ENCODE data around the gene CNDP1.
"Not testable (repeated sequence)": the region's sequence is repeated elsewhere in the genome, so short reads cannot be mapped to it uniquely, and the experiment has no call there.

CNDP1 gene

DNA sequence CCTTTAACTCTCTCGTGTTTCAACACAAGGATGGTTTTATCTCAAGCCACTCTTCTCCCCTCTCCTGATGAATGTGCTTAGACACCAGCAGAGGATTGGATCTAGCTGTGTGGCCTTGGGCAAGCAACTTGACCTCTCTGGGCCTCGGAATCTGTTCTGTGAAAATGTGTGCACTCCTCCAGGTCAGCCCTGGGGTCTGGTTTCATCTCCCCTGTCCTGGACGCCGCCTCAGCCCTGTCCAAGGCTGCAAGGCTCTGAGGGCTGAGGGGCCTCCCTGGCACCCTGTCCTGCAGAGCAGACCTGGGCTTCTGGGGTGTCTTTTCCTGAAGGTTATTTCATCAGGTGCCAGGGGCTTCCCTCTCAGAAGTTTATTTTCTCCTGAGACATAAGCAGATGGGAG is 28.5 kb downstream of the CNDP1 start:
- no peak overlapping the region for H3K27ac ChIP-seq
- no peak for TF ChIP-seq ZFX (IDR thresholded peaks at IDR 0.05)
- TF ChIP-seq, protein P1, sequence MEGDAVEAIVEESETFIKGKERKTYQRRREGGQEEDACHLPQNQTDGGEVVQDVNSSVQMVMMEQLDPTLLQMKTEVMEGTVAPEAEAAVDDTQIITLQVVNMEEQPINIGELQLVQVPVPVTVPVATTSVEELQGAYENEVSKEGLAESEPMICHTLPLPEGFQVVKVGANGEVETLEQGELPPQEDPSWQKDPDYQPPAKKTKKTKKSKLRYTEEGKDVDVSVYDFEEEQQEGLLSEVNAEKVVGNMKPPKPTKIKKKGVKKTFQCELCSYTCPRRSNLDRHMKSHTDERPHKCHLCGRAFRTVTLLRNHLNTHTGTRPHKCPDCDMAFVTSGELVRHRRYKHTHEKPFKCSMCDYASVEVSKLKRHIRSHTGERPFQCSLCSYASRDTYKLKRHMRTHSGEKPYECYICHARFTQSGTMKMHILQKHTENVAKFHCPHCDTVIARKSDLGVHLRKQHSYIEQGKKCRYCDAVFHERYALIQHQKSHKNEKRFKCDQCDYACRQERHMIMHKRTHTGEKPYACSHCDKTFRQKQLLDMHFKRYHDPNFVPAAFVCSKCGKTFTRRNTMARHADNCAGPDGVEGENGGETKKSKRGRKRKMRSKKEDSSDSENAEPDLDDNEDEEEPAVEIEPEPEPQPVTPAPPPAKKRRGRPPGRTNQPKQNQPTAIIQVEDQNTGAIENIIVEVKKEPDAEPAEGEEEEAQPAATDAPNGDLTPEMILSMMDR (conservative IDR thresholded peaks at IDR 0.05): no peak

DNA sequence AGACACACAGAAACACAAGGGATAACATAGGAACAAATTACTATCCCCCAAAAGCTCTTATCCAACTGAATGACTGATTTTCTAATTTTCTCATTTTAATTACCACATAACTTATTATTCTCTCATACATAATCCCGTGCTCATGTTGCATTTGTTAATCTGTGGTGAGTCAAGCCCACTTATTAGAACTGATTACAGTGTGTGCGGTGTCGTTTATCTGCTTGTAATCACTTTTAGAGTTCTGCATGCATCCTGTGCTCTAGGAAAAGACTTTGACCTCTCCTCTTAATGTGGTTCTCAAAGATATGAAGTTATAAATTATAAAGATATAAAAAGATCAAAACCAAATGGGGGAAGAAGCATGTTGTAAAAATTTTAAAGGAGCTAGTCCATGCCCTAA is 29.7 kb downstream of the CNDP1 start:
- no peak for TF ChIP-seq ZFX (IDR thresholded peaks at IDR 0.05)
- TF ChIP-seq, protein P1 (conservative IDR thresholded peaks at IDR 0.05): no peak

DNA sequence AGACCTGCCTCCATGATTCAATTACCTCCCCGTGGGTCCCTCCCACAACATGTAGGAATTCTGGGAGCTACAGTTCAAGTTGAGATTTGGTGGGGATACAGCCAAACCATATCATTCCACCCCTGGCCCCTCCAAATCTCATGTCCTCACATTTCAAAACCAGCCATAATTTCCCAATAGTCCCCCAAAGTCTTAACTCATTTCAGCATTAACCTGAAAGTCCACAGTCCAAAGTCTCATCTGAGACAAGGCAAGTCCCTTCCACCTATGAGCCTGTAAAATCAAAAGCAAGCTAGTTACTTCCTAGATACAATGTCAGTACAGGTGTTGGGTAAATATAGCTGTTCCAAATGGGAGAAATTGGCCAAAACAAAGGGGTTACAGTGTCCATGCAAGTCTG is 30.9 kb downstream of the CNDP1 start:
- not testable (repeated sequence) for H3K27ac ChIP-seq

More for the DNA sequence above, 29.7 kb downstream of the CNDP1 start:
- H3K27ac ChIP-seq: no peak overlapping the region

DNA sequence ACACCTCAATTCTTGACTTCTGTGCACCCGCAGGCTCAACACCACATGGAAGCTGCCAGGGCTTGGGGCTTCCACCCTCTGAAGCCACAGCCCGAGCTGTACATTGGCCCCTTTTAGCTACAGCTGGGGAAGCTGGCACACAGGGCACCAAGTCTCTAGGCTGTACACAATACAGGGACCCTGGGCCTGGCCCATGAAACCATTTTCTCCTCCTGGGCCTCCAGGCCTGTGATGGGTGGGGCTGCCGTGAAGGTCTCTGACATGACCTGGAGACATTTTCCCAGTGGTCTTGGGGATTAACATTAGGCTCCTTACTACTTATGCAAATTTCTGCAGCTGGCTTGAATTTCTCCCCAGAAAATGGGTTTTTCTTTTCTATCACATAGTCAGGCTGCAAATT is 31.7 kb downstream of the CNDP1 start:
- not testable (repeated sequence) for H3K27ac ChIP-seq

DNA sequence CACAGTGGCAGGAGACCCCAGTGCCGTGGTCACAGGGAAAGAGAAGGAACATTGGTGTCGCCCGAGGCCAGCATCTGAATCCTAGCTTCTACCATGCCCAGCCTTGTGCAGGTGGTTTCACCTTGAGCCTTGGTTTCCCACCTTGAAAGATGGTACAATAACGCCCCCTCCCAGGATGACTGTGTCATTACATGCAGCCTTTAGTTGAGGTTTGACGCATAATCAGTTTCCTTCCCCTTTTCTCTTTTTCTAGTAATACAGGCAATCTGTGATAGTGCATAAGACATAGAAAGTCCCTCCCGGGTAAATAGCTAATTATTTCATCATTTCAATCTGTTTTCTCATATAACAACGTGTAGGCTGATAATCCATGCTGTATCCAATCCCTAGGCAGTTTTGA is 33.5 kb downstream of the CNDP1 start:
- TF ChIP-seq ZFX (IDR thresholded peaks at IDR 0.05): no peak
- TF ChIP-seq, protein P1 (conservative IDR thresholded peaks at IDR 0.05): no peak
- no peak overlapping the region for H3K27ac ChIP-seq

DNA sequence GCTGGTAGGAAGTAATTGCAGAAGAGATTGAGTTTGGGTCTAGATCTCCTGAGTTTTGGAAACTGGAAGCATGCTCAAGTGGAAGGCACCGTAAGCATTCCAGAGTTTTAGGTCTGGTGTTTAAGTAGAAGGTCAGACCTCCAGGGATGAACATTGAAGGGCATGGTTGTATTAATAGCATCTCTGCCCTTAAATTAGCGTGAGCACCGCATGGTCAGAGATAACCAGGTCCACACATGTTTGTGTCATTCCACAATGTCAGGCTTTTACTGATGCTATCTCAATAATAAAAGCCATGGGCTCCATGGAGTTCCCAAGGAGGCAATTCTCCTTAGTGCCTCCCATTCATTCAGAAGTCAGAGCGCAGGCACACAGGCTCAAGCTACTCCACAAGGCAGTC is 35.1 kb downstream of the CNDP1 start:
- TF ChIP-seq ZFX (IDR thresholded peaks at IDR 0.05): no peak
- TF ChIP-seq, protein P1 (conservative IDR thresholded peaks at IDR 0.05): no peak
- no peak overlapping the region for H3K27ac ChIP-seq

DNA sequence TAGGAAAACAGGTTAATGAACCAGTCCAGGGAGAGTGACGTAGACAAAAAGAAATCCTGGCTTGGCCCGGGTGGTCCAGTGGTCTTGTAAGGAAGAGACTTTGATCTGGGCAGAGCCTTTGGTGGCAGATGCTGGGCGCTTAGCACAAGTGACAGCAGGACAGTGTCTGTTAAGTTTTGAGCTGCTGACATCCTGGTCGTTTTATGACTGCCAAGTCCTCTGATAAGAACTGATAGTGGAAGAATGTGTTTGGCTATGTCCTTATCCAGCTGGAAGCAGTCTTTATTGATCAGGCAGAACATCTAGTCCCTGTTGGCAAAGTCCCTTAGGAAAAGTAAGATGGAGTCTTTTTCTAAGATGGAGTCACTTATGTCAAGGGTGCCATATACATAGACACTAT is 36.0 kb downstream of the CNDP1 start:
- no peak overlapping the region for H3K27ac ChIP-seq
- no peak for TF ChIP-seq ZFX (IDR thresholded peaks at IDR 0.05)
- TF ChIP-seq, protein P1 (conservative IDR thresholded peaks at IDR 0.05): no peak

DNA sequence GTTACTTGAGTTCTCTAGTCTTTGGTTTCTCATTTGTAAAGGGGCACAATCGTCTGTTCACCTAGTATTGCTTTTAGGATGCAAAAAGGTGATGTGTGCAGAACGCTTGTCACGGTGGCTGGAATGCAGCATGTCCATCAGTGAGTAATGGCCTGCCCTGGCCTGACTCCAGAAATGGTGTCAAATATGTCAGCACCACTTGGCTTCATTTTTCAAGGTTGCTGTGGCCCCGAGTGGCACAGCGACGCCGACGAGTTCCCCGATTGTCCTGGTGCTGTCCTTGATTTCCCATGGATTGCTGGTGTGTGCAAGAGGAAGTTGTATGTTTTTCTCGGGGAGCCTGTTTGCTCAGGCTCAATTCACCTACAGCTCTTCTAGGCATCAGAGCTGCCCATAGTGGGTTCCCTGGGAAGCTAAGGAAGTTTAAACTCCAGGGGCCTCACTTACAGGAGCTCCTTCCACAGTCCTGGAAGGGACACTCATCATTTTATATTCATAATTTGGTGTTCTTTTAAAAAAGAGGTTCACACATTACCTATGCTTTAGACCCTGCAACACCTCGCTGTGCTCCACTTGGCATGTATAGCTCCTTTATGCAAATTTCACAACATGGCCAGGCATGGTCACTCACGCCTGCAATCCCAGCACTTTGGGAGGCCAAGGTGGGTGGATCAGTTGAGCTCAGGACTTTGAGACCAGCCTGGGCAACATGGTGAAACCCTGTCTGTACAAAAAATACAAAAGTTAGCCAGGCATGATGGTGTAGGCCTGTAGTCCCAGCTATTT is 37.8 kb downstream of the CNDP1 start:
- no peak overlapping the region for H3K27ac ChIP-seq
- TF ChIP-seq ZFX (IDR thresholded peaks at IDR 0.05): no peak

DNA sequence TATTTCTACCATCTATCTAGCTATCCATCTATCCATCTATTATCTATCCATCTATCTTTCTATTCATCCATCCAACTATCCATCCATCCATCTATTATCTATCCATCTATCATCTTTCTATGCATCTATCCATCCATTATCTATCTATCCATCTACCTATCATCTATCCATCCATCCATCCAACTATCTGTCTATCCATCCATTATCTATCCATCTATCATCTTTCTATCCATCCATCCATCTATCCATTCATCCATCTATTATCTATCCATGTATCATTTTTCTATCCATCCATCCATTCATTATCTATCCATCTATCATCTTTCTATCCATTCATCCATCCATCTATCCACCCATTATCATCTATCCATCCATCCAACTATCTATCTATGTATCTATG is 38.8 kb downstream of the CNDP1 start:
- no peak overlapping the region for H3K27ac ChIP-seq
- no peak for TF ChIP-seq ZFX (IDR thresholded peaks at IDR 0.05)
- TF ChIP-seq, protein P1 (conservative IDR thresholded peaks at IDR 0.05): no peak
